ENCODE results near the gene IL23A.

IL23A gene, protein sequence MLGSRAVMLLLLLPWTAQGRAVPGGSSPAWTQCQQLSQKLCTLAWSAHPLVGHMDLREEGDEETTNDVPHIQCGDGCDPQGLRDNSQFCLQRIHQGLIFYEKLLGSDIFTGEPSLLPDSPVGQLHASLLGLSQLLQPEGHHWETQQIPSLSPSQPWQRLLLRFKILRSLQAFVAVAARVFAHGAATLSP

DNA sequence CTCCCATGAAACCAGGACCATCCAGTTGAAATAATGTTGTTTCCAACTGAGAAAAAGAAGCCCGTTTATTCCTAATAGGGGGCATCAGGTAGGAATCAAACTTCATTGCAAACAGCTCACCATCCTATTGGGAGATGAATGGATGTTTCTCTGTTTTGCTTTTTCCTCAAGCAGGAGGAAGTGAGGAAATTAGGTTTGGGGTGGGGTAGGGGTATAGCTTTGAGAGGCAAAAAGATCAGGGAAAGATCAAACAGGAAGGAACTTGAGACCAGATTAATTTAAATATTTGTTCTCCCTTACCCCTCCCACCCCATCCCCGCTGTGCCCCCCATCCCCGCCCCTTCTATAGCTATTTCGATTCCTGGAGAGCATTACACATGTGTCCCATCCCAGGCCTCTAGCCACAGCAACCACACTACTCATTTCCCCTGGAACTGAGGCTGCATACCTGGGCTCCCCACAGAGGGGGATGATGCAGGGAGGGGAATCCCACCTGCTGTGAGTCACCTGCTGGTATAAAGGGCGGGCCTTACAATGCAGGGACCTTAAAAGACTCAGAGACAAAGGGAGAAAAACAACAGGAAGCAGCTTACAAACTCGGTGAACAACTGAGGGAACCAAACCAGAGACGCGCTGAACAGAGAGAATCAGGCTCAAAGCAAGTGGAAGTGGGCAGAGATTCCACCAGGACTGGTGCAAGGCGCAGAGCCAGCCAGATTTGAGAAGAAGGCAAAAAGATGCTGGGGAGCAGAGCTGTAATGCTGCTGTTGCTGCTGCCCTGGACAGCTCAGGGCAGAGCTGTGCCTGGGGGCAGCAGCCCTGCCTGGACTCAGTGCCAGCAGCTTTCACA, at the start of gene IL23A:
TSS of gene IL23A (plus strand) at position 577 of the 850 bp plus-strand sequence. CDS start at position 738, 161 bp downstream.
- no peak for TF ChIP-seq CTCF (conservative IDR thresholded peaks at IDR 0.05; ENCODE audit: low read length)
- H3K4me3 ChIP-seq (ENCODE audit: low read length), result no peak within 1 kb of the TSS
- no peak for DNase-seq (ENCODE audit: low read depth)

DNA sequence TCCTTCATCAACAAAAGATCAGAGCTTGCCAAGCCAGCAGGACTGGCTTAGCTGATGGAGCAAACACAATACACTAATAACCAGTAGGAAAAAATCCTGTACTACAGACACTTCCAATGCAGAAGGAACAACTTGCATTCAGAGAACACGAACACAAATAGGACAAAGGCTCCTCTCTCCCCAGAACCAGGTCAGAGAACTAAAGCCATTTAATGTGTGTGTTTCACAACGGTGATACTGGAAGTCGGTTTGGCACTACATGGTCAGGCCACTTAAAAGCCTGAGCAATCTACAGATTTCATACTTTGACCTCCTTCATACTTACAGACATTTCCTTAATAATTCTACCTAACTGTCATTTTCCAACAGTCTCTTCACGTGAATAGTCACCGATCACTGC, 44.9 kb upstream of the IL23A start:
- H3K4me3 ChIP-seq (ENCODE audit: low read length), result no peak overlapping the region
- no peak for DNase-seq (ENCODE audit: low read depth)
- TF ChIP-seq CTCF (conservative IDR thresholded peaks at IDR 0.05; ENCODE audit: low read length), result no peak

DNA sequence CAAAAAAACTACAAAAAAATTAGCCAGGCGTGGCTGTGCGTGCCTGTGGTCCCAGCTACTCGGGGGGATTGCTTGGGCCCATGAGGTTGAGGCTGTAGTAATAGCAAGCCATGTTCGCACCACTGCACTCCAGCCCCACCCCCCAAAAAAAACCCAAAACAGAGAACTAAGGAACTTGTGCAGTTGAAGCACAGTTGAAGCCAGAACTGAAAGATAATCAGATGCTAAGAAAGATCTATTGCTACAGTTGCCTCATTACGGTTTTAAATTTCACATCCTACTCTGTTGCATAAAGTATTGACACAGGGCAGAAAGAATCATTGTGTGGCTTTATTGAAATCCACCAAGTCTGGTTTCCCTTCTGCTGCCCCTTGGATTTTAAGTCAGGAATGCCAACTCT, 42.4 kb upstream of the IL23A start:
- no peak for DNase-seq (ENCODE audit: low read depth)
- no peak for TF ChIP-seq CTCF (conservative IDR thresholded peaks at IDR 0.05; ENCODE audit: low read length)

GRCh38 chr12:56297400-56297799, 41.3 kb upstream of the IL23A start:
- DNase-seq (ENCODE audit: low read depth), result no peak
- no peak for TF ChIP-seq CTCF (conservative IDR thresholded peaks at IDR 0.05; ENCODE audit: low read length)
- no peak overlapping the region for H3K4me3 ChIP-seq (ENCODE audit: low read length)

More for the DNA sequence above, 42.4 kb upstream of the IL23A start:
- no peak overlapping the region for H3K4me3 ChIP-seq (ENCODE audit: low read length)

- TF ChIP-seq CTCF (conservative IDR thresholded peaks at IDR 0.05; ENCODE audit: low read length), result no peak
- peak overlapping the region; percentile 74 for H3K4me3 ChIP-seq (ENCODE audit: low read length)
- no peak for DNase-seq (ENCODE audit: low read depth)
Measured at GRCh38 chr12:56298828-56299227, 39.9 kb upstream of the IL23A start.

DNA sequence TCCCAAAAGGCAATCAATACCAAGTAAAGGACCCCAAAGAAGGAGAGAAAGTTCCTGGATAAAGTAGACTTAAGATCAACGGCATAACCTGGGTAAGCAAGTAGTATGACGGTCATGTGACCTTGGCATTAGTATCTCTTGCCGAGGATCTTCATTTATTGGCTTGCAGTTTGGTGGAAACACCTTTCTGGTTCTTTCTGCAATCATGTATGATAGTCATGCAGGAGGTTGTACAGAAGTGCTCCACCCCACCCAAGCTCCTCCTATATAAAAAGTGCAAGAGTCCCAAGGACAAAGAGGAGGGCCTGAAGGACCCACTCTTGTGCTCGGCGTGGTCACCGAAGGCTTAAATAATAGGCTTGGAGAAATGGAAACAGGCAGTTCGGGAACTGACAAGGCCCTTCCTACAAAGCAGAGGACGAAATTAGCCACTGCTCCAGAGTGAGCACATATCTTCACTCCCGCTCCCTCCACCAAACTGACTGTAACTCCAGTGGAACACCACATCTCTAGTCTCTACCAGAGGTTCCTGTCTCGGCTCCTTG, 39.3 kb upstream of the IL23A start:
- no peak for DNase-seq (ENCODE audit: low read depth)
- TF ChIP-seq CTCF (conservative IDR thresholded peaks at IDR 0.05; ENCODE audit: low read length), result no peak
- peak overlapping the region; percentile 74 for H3K4me3 ChIP-seq (ENCODE audit: low read length)
